ENCODE measurements around the gene FNDC5.

Gene FNDC5

GRCh38 chr1:32897082-32898049 is 26.7 kb upstream of the FNDC5 start:
- no peak for DNase-seq (ENCODE audit: low read depth)

- DNase-seq (ENCODE audit: low read depth) = no peak
Measured at GRCh38 chr1:32896451-32896850, 25.7 kb upstream of the FNDC5 start.

GRCh38 chr1:32895325-32896215 is 24.9 kb upstream of the FNDC5 start:
- no peak for DNase-seq (ENCODE audit: low read depth)

- no peak for DNase-seq (ENCODE audit: low read depth)
Measured at GRCh38 chr1:32894681-32895080, 24.0 kb upstream of the FNDC5 start.

- no peak for DNase-seq (ENCODE audit: low read depth)
Measured at GRCh38 chr1:32894019-32894600, 23.4 kb upstream of the FNDC5 start.

- DNase-seq (ENCODE audit: low read depth) = no peak
Measured at GRCh38 chr1:32893198-32894018, 22.7 kb upstream of the FNDC5 start.

GRCh38 chr1:32892368-32893197 is 21.9 kb upstream of the FNDC5 start:
- DNase-seq (ENCODE audit: low read depth) = no peak

GRCh38 chr1:32891630-32892029 is 20.9 kb upstream of the FNDC5 start:
- DNase-seq (ENCODE audit: low read depth) = no peak

GRCh38 chr1:32891241-32891570 is 20.5 kb upstream of the FNDC5 start:
- no peak for DNase-seq (ENCODE audit: low read depth)

GRCh38 chr1:32890516-32891240 is 20.0 kb upstream of the FNDC5 start:
- no peak for DNase-seq (ENCODE audit: low read depth)

GRCh38 chr1:32889731-32890278 is 19.1 kb upstream of the FNDC5 start:
- DNase-seq (ENCODE audit: low read depth) = no peak

- DNase-seq (ENCODE audit: low read depth) = no peak
Measured at GRCh38 chr1:32888677-32889420, 18.1 kb upstream of the FNDC5 start.

- DNase-seq (ENCODE audit: low read depth) = no peak
Measured at GRCh38 chr1:32888134-32888533, 17.4 kb upstream of the FNDC5 start.

- no peak for DNase-seq (ENCODE audit: low read depth)
Measured at GRCh38 chr1:32887623-32888022, 16.9 kb upstream of the FNDC5 start.

- no peak for DNase-seq (ENCODE audit: low read depth)
Measured at GRCh38 chr1:32886828-32887414, 16.2 kb upstream of the FNDC5 start.

GRCh38 chr1:32886004-32886827 is 15.5 kb upstream of the FNDC5 start, which contains the start of gene HPCA:
TSS of gene HPCA (plus strand) at chr1:32886491. CDS start at chr1:32888899, 2,408 bp downstream.
- no peak for DNase-seq (ENCODE audit: low read depth)

- no peak for DNase-seq (ENCODE audit: low read depth)
Measured at GRCh38 chr1:32885676-32886003, 14.9 kb upstream of the FNDC5 start.

- DNase-seq (ENCODE audit: low read depth) = no peak
Measured at GRCh38 chr1:32884726-32885125, 14.0 kb upstream of the FNDC5 start.
